Astrocyte (in vitro differentiated cells and primary cell): ENCODE data around the gene YIF1A. TPM values are rescaled to one million over a fixed set of nuclear protein-coding genes. Genes with fewer than 3 reads are reported as not detected.
A peak's percentile ranks its signal among the peaks of the same experiment; 100 is the strongest.
"Not testable (repeated sequence)": the region's sequence is repeated elsewhere in the genome, so short reads cannot be mapped to it uniquely, and the experiment has no call there.

Experiments
- DNase-seq: peaks from one replicate; pipeline ENCODE4 v3.0.0-alpha.2; 2010; ENCODE audit warnings: low read depth
- FAIRE-seq: peaks from 2 replicates; lab custom pipeline; 2011; peaks lifted over from hg19 to GRCh38; lab: Jason Lieb, UNC
- H2AFZ ChIP-seq: 2 replicates; pipeline ENCODE4 v1.6.0; 2012; ENCODE audit warnings: low read depth, low read length, inconsistent platforms
- H3K27ac ChIP-seq: 2 replicates; pipeline ENCODE4 v1.5.1; 2011; ENCODE audit warnings: low read depth, low read length, inconsistent platforms
- H3K27me3 ChIP-seq: 2 replicates; pipeline ENCODE4 v1.6.0; 2011; ENCODE audit warnings: low read length, inconsistent platforms; ENCODE audit not compliant: insufficient read depth
- H3K36me3 ChIP-seq: 2 replicates; pipeline ENCODE4 v1.5.1; 2011; ENCODE audit warnings: low read length, inconsistent platforms; ENCODE audit not compliant: insufficient read depth
- H3K4me1 ChIP-seq: 2 replicates; pipeline ENCODE4 v1.5.1; 2011; ENCODE audit warnings: low read length, inconsistent platforms; ENCODE audit not compliant: insufficient read depth
- H3K4me2 ChIP-seq: 2 replicates; pipeline ENCODE4 v1.6.0; 2012; ENCODE audit warnings: low read length, inconsistent platforms
- H3K4me3 ChIP-seq: 2 replicates; pipeline ENCODE4 v1.5.1; 2011; ENCODE audit warnings: low read depth, mild to moderate bottlenecking, low read length, inconsistent platforms; ENCODE audit not compliant: insufficient read depth
- H3K79me2 ChIP-seq: 2 replicates; pipeline ENCODE4 v1.6.0; 2012; ENCODE audit warnings: mild to moderate bottlenecking, low read length, inconsistent platforms; ENCODE audit not compliant: insufficient read depth
- H3K9ac ChIP-seq: 2 replicates; pipeline ENCODE4 v1.6.0; 2012; ENCODE audit warnings: mild to moderate bottlenecking, low read length, inconsistent platforms
- H3K9me3 ChIP-seq: 2 replicates; pipeline ENCODE4 v1.5.1; 2012; ENCODE audit warnings: low read depth, mild to moderate bottlenecking, low read length, inconsistent platforms; ENCODE audit not compliant: insufficient read depth
- H4K20me1 ChIP-seq: 2 replicates; pipeline ENCODE4 v1.6.0; 2012; ENCODE audit warnings: low read length, inconsistent platforms; ENCODE audit not compliant: insufficient read depth
- H3K27ac Mint-ChIP-seq: one replicate; pipeline ENCODE4 v1.8.0; 2021; ENCODE audit warnings: mild to moderate bottlenecking, mixed read lengths; ENCODE audit not compliant: unreplicated experiment
- H3K27me3 Mint-ChIP-seq: one replicate; pipeline ENCODE4 v1.8.0; 2021; ENCODE audit warnings: low read depth, mixed read lengths; ENCODE audit not compliant: unreplicated experiment
- H3K36me3 Mint-ChIP-seq: one replicate; pipeline ENCODE4 v1.8.0; 2021; ENCODE audit warnings: low read depth, mixed read lengths; ENCODE audit not compliant: unreplicated experiment
- H3K4me1 Mint-ChIP-seq: one replicate; pipeline ENCODE4 v1.8.0; 2021; ENCODE audit warnings: low read depth, mixed read lengths; ENCODE audit not compliant: unreplicated experiment
- H3K4me3 Mint-ChIP-seq: one replicate; pipeline ENCODE4 v1.8.0; 2021; ENCODE audit warnings: mild to moderate bottlenecking, moderate library complexity, mixed read lengths; ENCODE audit not compliant: unreplicated experiment
- H3K9me3 Mint-ChIP-seq: one replicate; pipeline ENCODE4 v1.8.0; 2021; ENCODE audit warnings: mild to moderate bottlenecking, mixed read lengths; ENCODE audit not compliant: unreplicated experiment
- EZH2 ChIP-seq: IDR thresholded peaks from 2 replicates; pipeline ENCODE4 v1.6.1; 2012; ENCODE audit warnings: mild to moderate bottlenecking, low read length, inconsistent platforms; ENCODE audit not compliant: insufficient read depth
- total RNA-seq: library from RNA; stranded (reverse); gene quantifications from 2 replicates; pipeline ENCODE4 v1.2.1, GENCODE V29; 2021
- TF ChIP-seq, protein P1 (sequence below): IDR thresholded peaks from 2 replicates; pipeline ENCODE4 v1.5.1; 2011; ENCODE audit warnings: low read depth, mild to moderate bottlenecking, inconsistent platforms, low read length, moderate library complexity; ENCODE audit not compliant: insufficient read depth

The YIF1A gene
- total RNA-seq, 1 donor from 2014 or later: 129 TPM

DNA sequence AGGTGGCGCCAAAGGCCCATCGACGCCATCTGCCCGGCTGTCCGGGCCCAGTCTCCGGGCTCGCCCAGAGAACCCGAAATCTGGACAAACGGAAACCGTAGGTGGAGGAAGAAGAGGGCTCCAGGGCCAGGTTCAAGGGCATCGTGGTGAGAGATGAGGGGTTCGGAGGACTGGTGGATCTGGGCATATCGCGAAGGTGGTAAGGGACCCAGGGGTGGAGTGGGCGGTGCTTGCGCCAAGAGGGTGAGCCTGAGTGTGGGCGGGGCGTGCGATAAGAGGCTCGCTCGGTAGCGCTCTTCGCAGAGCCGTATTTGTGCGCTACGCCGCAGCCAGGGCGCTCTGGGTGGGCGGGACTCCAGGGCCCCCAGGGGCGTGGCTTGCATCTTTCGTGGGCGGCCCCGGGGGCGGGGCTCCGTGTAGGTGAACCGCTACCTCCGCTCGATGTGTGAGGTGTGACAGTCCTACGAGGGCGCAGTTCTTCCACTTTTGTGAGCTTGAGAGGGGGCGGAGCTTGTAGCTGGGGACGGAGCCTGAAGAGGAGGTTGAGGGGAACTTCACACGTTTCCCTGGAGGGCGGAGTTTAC lies 23.1 kb upstream of the YIF1A start:
- Histone ChIP-seq H4K20me1 (peaks cover 15% of the 10 kb centered on the region), H3K4me2 (peak overlapping the region; percentile 92), H3K27me3 (no peaks in the 10 kb centered on the region), H3K4me1 (peaks cover 35% of the 10 kb centered on the region), H3K9me3 (no peaks in the 10 kb centered on the region), H2AFZ (peak overlapping the region; percentile 93), H3K27ac (peak overlapping the region; percentile 69), H3K36me3 (no peaks in the 10 kb centered on the region), H3K9ac (peak overlapping the region; percentile 76), H3K79me2 (peaks cover 32% of the 10 kb centered on the region), H3K4me3 (peak overlapping the region; percentile 65)
- DNase-seq (peak; percentile 86), FAIRE-seq (no peak)
- H3K9me3 Mint-ChIP-seq: no peaks in the 10 kb centered on the region
- peak overlapping the region; percentile 95 for H3K27ac Mint-ChIP-seq
- no peaks in the 10 kb centered on the region for H3K36me3 Mint-ChIP-seq
- no peak for TF ChIP-seq EZH2
- TF ChIP-seq, protein P1, sequence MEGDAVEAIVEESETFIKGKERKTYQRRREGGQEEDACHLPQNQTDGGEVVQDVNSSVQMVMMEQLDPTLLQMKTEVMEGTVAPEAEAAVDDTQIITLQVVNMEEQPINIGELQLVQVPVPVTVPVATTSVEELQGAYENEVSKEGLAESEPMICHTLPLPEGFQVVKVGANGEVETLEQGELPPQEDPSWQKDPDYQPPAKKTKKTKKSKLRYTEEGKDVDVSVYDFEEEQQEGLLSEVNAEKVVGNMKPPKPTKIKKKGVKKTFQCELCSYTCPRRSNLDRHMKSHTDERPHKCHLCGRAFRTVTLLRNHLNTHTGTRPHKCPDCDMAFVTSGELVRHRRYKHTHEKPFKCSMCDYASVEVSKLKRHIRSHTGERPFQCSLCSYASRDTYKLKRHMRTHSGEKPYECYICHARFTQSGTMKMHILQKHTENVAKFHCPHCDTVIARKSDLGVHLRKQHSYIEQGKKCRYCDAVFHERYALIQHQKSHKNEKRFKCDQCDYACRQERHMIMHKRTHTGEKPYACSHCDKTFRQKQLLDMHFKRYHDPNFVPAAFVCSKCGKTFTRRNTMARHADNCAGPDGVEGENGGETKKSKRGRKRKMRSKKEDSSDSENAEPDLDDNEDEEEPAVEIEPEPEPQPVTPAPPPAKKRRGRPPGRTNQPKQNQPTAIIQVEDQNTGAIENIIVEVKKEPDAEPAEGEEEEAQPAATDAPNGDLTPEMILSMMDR: no peak
- peaks cover 13% of the 10 kb centered on the region for H3K27me3 Mint-ChIP-seq
- H3K4me1 Mint-ChIP-seq: peaks cover 16% of the 10 kb centered on the region
- H3K4me3 Mint-ChIP-seq: peak overlapping the region; percentile 91

GRCh38 chr11:66311470-66311964 lies 22.6 kb upstream of the YIF1A start:
- Mint-ChIP-seq H3K9me3 (no peaks in the 10 kb centered on the region), H3K4me3 (peak overlapping the region; percentile 91)

GRCh38 chr11:66310803-66311440 lies 22.0 kb upstream of the YIF1A start:
- DNase-seq, H3K36me3 Mint-ChIP-seq, H3K9me3 ChIP-seq, H3K27me3 ChIP-seq, H3K9me3 Mint-ChIP-seq, FAIRE-seq, H3K36me3 ChIP-seq, H2AFZ ChIP-seq, H3K4me3 ChIP-seq, H3K27ac ChIP-seq, H3K9ac ChIP-seq, H3K4me2 ChIP-seq: not testable (repeated sequence)
- Histone ChIP-seq H3K4me1 (peaks cover 27% of the 10 kb centered on the region), H4K20me1 (peaks cover 13% of the 10 kb centered on the region), H3K79me2 (peaks cover 23% of the 10 kb centered on the region)
- H3K4me1 Mint-ChIP-seq: peaks cover 16% of the 10 kb centered on the region
- peak overlapping the region; percentile 18 for H3K27ac Mint-ChIP-seq
- peak overlapping the region; percentile 60 for H3K4me3 Mint-ChIP-seq
- H3K27me3 Mint-ChIP-seq: peaks cover 18% of the 10 kb centered on the region

More at GRCh38 chr11:66311470-66311964, 22.6 kb upstream of the YIF1A start:
- H3K27me3 ChIP-seq: no peaks in the 10 kb centered on the region
- H3K27ac ChIP-seq: no peak overlapping the region
- FAIRE-seq (no peak), DNase-seq (no peak)
- peak overlapping the region; percentile 92 for H3K4me2 ChIP-seq
- H3K36me3 ChIP-seq: no peaks in the 10 kb centered on the region
- H3K9ac ChIP-seq: peak overlapping the region; percentile 76
- no peaks in the 10 kb centered on the region for H3K36me3 Mint-ChIP-seq
- peaks cover 15% of the 10 kb centered on the region for H4K20me1 ChIP-seq
- peak overlapping the region; percentile 93 for H2AFZ ChIP-seq
- H3K4me1 Mint-ChIP-seq: peaks cover 16% of the 10 kb centered on the region
- H3K4me3 ChIP-seq: peak overlapping the region; percentile 65
- H3K4me1 ChIP-seq: peaks cover 31% of the 10 kb centered on the region
- peak overlapping the region; percentile 95 for H3K27ac Mint-ChIP-seq
- H3K9me3 ChIP-seq: no peaks in the 10 kb centered on the region
- H3K79me2 ChIP-seq: peaks cover 29% of the 10 kb centered on the region
- peaks cover 14% of the 10 kb centered on the region for H3K27me3 Mint-ChIP-seq
- TF ChIP-seq EZH2: no peak
- TF ChIP-seq, protein P1: peak; percentile 87
